Ascending aorta (tissue), 2 donors: ENCODE data around the gene GOLPH3. TPM values are rescaled to one million over a fixed set of nuclear protein-coding genes. Genes with fewer than 3 reads are reported as not detected.

Experiments
- DNase-seq, 2 donors: peaks; one replicate each; pipeline ENCODE4 v3.0.0-alpha.2; 2019; ENCODE audit warnings: low spot score in 2 of 2
- H3K27ac ChIP-seq, 2 donors: fragments of 200-600 bp; sonication (generic); one replicate each; pipeline ENCODE4 v1.5.1; 2016 to 2017; ENCODE audit warnings: mild to moderate bottlenecking in 1 of 2
- H3K27me3 ChIP-seq: fragments of 200-600 bp; sonication (generic); one replicate; pipeline ENCODE4 v1.5.1; 2017
- H3K36me3 ChIP-seq, 2 donors: fragments of 200-600 bp; sonication (generic); one replicate each; pipeline ENCODE4 v1.5.1; 2016
- H3K4me1 ChIP-seq, 2 donors: fragments of 200-600 bp; sonication (generic); one replicate each; pipeline ENCODE4 v1.5.1; 2016 to 2017; ENCODE audit warnings: mild to moderate bottlenecking in 1 of 2
- H3K4me3 ChIP-seq, 2 donors: fragments of 200-600 bp; sonication (generic); one replicate each; pipeline ENCODE4 v1.5.1; 2016 to 2017; ENCODE audit warnings: mild to moderate bottlenecking in 1 of 2
- H3K9me3 ChIP-seq, 2 donors: fragments of 200-600 bp; sonication (generic); one replicate each; pipeline ENCODE4 v1.5.1; 2016
- intact Hi-C: fragments of 100-400 bp; cut with DNase I; formaldehyde crosslinking; loops from one replicate; pipeline ENCODE4 v1.15.1; 2023
- total RNA-seq: library from RNA; depleted of rRNA; stranded (reverse); fragments of >200 nt; gene quantifications from one replicate; pipeline ENCODE4 v1.1.0, GENCODE V29; 2016
- TF ChIP-seq, protein P1 (sequence below), 3 experiments: fragments of 200-600 bp in 2 of 3; fragments of 450-650 bp in 1 of 3; sonication (generic) in 2 of 3; IDR thresholded peaks; one replicate each; pipeline ENCODE4 v1.5.1; 2016 to 2019; ENCODE audit warnings: antibody characterized with exemption in 3 of 3, mild to moderate bottlenecking in 1 of 3, moderate library complexity in 1 of 3

Gene GOLPH3
- total RNA-seq, 1 donor from 2014 or later: 171 TPM

DNA sequence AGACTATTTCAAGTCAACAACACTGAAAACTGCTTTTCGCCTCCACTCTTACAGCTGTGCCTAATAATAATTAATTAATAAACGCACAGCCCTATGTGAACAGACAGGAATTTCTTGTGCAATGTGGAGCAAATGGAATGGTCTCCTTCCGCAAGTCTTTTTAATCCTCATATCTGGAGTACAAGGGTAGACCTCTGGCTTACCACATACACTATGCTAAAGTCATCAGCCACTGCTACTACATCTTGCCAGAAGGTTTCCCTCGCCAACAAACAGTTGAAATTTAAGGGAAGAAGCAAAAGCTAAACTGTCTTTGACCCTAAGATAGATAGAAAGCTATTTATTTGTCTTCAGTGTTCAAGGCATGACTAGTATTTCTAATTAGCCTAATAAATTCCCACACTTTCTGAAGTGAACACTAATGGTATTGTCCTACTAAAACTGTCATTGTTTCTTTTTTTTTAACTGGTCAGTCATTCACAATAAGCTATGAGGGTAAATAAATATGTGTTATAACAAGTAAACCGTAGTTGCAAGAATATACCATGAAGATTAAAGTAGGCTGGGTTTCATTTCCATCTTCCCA lies 63.9 kb downstream of the GOLPH3 start:
- no peak overlapping the region for H3K4me3 ChIP-seq
- TF ChIP-seq, protein P1, sequence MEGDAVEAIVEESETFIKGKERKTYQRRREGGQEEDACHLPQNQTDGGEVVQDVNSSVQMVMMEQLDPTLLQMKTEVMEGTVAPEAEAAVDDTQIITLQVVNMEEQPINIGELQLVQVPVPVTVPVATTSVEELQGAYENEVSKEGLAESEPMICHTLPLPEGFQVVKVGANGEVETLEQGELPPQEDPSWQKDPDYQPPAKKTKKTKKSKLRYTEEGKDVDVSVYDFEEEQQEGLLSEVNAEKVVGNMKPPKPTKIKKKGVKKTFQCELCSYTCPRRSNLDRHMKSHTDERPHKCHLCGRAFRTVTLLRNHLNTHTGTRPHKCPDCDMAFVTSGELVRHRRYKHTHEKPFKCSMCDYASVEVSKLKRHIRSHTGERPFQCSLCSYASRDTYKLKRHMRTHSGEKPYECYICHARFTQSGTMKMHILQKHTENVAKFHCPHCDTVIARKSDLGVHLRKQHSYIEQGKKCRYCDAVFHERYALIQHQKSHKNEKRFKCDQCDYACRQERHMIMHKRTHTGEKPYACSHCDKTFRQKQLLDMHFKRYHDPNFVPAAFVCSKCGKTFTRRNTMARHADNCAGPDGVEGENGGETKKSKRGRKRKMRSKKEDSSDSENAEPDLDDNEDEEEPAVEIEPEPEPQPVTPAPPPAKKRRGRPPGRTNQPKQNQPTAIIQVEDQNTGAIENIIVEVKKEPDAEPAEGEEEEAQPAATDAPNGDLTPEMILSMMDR (IDR thresholded peaks at IDR 0.05): no peak
- no peak overlapping the region for H3K27ac ChIP-seq
- no peaks in the 10 kb centered on the region for H3K9me3 ChIP-seq
- intact Hi-C loops: no loop called here
- peaks cover 28 to 40% of the 10 kb centered on the region in 2 donors for H3K36me3 ChIP-seq
- H3K4me1 ChIP-seq: no peaks in the 10 kb centered on the region
- no peaks in the 10 kb centered on the region for H3K27me3 ChIP-seq
- DNase-seq: no peak

DNA sequence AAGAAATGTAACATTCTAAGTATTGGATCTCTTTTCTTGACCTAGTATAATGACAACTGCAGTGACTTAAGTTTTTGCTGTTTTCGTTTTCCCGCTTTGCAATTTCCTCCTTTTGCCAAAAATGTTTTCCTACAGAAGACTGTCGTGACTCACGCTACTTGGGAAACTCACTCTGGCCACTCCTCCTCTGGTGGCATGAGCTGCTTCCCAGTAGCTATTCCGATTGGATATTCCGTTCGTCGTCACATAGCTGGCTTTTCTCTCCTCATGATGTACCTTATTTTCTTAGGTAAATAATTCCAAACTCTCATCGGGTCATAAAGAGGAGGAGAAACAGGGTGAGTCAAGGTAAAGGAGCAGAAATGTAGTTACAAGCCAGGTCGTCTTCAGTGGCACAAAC lies 64.9 kb downstream of the GOLPH3 start:
- Histone ChIP-seq H3K4me3 (no peak overlapping the region), H3K27me3 (no peaks in the 10 kb centered on the region), H3K4me1 (no peaks in the 10 kb centered on the region), H3K36me3 (peaks cover 37 to 43% of the 10 kb centered on the region in 2 donors), H3K27ac (no peak overlapping the region), H3K9me3 (no peaks in the 10 kb centered on the region)
- DNase-seq: no peak
- TF ChIP-seq, protein P1 (IDR thresholded peaks at IDR 0.05): no peak
- intact Hi-C loops: no loop called here

DNA sequence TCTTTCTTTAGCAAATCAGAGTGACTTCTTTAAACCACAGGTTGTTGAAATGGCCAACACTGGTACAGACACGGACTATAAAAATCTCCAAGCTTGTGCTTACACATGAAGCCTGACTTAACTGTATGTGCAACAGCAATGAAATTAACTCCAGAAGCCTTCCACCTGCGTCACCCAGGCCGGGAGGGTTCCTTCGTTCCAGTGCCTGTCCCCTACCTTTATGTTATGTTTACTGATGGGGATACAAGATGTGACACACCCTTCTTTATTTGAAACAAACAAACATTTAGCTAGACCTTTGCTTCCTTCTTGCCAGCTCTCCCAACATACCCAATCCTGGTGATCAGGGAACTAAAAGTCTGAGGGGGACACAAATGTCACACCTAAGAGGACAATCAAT lies 66.0 kb downstream of the GOLPH3 start:
- Histone ChIP-seq H3K4me1 (no peaks in the 10 kb centered on the region), H3K36me3 (peaks cover 45 to 47% of the 10 kb centered on the region in 2 donors), H3K27ac (no peak overlapping the region), H3K27me3 (no peaks in the 10 kb centered on the region), H3K9me3 (no peaks in the 10 kb centered on the region), H3K4me3 (no peak overlapping the region)
- TF ChIP-seq, protein P1 (IDR thresholded peaks at IDR 0.05): no peak
- no peak for DNase-seq
- intact Hi-C loops: no loop called here

DNA sequence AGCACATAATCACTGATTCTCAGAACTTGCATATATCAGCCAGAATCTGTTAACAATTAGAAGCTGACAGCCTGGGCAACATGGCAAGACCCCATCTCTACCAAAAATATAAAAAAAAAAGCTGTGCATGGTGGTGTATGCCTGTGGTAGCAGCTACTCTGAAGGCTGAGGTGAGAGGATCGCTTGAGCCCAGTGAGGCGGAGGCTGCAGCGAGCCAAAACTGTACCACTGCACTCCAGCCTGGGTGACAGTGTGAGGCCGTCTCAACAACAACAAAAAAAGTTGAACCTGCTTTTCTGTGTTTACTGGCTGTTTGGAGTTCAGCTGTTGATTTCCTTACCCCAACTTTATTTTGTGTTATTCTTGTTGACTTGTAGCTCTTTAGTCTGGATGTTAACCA lies 66.8 kb downstream of the GOLPH3 start:
- H3K27me3 ChIP-seq: no peaks in the 10 kb centered on the region
- no peak overlapping the region for H3K4me3 ChIP-seq
- H3K9me3 ChIP-seq: no peaks in the 10 kb centered on the region
- H3K27ac ChIP-seq: no peak overlapping the region
- intact Hi-C loops: no loop called here
- DNase-seq: no peak
- H3K4me1 ChIP-seq: no peaks in the 10 kb centered on the region
- TF ChIP-seq, protein P1 (IDR thresholded peaks at IDR 0.05): no peak
- peaks cover 49 to 54% of the 10 kb centered on the region in 2 donors for H3K36me3 ChIP-seq

DNA sequence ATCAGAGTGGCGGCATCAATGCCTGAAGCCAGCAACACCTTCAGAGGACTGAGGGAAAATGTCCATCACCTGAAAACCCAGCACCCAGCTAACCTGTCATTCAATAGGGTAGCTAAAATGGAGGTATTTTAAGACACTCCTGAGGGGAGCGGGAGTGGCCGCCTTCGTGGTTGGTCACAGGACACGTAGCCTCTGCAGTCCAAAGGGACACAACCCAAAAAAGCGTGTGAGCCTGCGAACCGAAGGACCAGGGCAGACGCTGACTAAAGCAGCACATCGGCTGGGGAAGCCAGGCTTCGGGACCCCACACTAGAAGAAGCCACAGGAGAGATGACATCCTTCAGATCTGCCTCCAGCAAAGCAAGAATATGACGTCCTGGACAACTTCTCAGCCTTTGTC lies 70.6 kb downstream of the GOLPH3 start:
- H3K4me1 ChIP-seq: peaks cover 0 to 8% of the 10 kb centered on the region in 2 donors
- no peak for DNase-seq
- TF ChIP-seq, protein P1 (IDR thresholded peaks at IDR 0.05): no peak
- H3K27me3 ChIP-seq: no peaks in the 10 kb centered on the region
- H3K27ac ChIP-seq: no peak overlapping the region
- H3K4me3 ChIP-seq: no peak overlapping the region
- intact Hi-C loops: no loop called here
- H3K9me3 ChIP-seq: no peaks in the 10 kb centered on the region
- peaks cover 52 to 69% of the 10 kb centered on the region in 2 donors for H3K36me3 ChIP-seq
